Measurements from ENCODE around the gene FREM1.

Gene FREM1

DNA sequence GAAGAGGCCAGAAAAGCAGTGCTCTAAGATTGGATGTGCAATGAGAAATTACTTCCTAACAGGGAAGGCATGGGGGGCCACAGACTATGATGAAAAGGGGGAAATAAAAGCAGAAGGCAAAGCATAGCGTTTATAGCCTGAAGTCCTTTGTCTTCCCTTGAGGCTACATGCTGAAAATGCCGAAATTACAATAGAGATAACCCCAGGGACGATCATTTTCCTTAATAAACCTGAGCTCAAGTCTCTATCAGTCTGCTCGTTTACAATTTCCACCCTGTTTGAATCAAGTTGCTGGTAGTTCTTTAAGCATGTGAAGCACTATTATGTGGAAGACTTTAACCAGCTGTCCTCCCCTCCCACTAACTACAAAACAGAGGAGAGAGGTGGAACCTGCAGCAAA, 60.4 kb downstream of the FREM1 start:
- TF ChIP-seq, protein P1, sequence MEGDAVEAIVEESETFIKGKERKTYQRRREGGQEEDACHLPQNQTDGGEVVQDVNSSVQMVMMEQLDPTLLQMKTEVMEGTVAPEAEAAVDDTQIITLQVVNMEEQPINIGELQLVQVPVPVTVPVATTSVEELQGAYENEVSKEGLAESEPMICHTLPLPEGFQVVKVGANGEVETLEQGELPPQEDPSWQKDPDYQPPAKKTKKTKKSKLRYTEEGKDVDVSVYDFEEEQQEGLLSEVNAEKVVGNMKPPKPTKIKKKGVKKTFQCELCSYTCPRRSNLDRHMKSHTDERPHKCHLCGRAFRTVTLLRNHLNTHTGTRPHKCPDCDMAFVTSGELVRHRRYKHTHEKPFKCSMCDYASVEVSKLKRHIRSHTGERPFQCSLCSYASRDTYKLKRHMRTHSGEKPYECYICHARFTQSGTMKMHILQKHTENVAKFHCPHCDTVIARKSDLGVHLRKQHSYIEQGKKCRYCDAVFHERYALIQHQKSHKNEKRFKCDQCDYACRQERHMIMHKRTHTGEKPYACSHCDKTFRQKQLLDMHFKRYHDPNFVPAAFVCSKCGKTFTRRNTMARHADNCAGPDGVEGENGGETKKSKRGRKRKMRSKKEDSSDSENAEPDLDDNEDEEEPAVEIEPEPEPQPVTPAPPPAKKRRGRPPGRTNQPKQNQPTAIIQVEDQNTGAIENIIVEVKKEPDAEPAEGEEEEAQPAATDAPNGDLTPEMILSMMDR (IDR thresholded peaks at IDR 0.05), result no peak
- no peak for TF ChIP-seq ZFX (IDR thresholded peaks at IDR 0.05; ENCODE audit: borderline replicate concordance)

DNA sequence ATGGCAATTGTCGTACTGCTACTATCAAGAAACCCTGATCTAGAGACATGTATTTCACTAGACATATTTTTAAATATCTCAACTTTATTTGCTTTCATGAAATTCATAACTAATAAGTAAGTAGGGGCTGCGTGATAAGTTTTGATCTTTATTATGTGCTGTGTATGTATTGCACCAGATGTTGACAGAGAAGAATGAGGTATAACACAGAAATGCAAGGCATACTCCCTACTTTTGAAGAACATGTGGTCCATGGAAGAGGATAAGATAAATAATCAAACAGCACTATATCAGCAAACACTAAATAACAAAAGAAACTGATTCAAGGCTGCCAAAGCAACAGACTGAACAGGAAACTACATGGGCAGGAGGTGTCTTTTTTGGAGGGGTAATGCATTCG, 60.9 kb downstream of the FREM1 start:
- no peak overlapping the region for H3K27ac ChIP-seq
- TF ChIP-seq, protein P1 (IDR thresholded peaks at IDR 0.05), result no peak
- TF ChIP-seq ZFX (IDR thresholded peaks at IDR 0.05; ENCODE audit: borderline replicate concordance), result no peak

More for the DNA sequence above, 60.4 kb downstream of the FREM1 start:
- H3K27ac ChIP-seq, result no peak overlapping the region

DNA sequence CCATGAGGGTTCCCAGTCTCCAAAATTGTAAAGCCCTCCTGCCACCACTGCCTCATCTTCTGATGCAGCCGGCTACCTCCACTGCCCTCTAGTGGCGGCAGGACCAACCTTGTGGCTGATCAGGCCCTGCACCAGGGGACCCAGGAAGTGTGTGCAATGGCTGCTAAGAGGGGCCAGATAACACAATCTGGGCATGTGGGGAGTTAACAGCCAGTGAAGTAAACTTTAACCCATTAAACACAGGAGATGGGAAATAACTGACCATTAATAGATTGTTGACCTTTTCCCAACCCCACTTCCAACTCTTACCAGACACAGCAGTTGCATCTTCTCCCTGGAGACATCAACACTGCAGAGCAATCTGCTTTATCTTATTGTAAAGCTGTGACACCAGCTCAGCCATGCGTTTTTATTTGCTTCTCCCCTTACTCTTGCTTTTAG, 63.3 kb downstream of the FREM1 start:
- no peak overlapping the region for H3K27ac ChIP-seq
- TF ChIP-seq ZFX (IDR thresholded peaks at IDR 0.05; ENCODE audit: borderline replicate concordance), result no peak
- TF ChIP-seq, protein P1 (IDR thresholded peaks at IDR 0.05), result peak; percentile 96

DNA sequence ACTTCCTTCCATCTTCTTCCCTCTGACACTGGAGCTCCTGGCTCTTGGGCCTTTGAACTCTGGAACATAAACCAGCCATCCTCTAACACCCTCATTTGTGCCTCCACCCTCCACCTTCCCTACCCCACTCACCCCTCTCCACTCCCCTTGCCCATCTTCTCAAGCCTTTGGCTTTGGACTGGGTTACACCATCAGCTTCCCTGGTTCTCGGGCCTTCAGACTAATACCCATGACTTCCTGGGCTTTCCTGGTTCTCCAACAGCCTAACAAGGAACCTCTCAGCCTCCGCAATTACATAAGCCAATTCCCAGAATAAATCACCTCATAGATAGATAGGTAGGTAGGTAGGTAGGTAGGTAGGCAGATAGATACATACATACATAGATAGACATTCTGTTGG, 67.1 kb downstream of the FREM1 start:
- H3K27ac ChIP-seq, result no peak overlapping the region
- no peak for TF ChIP-seq ZFX (IDR thresholded peaks at IDR 0.05; ENCODE audit: borderline replicate concordance)
- TF ChIP-seq, protein P1 (IDR thresholded peaks at IDR 0.05), result no peak

DNA sequence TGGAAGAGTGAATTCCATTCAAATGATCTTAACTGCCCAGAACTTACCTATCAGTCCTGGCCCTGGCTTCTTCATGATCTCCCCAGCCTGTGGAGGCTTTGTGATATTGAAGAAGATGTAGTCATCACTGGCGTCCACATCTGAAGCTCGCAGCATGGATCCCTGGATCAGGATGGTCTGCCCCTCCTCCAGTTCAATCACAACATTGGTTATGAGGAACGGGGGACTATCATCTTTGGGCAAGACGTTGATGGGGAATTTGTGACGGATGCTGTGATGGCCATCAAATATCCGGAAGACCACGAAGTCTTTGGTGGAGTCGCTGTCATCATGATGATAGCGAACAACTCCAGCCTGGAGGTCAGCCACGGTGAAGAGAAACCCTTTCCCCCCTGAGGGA, 68.0 kb downstream of the FREM1 start:
- no peak overlapping the region for H3K27ac ChIP-seq
- TF ChIP-seq, protein P1 (IDR thresholded peaks at IDR 0.05), result no peak
- TF ChIP-seq ZFX (IDR thresholded peaks at IDR 0.05; ENCODE audit: borderline replicate concordance), result no peak

DNA sequence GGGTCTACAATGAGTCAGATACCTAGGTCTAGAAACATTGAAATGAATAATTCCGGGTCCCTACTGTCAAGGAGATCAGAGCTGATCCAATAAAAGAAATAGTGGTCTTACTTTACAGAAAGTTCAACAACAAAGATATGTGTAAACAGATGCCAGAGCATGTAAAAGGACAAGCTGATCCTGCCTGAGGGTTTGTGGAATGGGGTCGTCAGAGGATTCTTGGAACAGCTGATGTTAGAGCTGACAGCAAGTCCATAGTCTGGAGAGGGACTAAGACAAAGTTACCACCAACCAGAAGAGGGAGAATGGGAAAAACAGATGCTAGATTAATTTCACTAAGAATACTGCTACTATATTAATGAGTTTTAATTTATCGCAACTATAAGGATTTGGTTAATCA, 71.5 kb downstream of the FREM1 start:
- H3K27ac ChIP-seq, result peak overlapping the region; percentile 52
- TF ChIP-seq, protein P1 (IDR thresholded peaks at IDR 0.05), result no peak

DNA sequence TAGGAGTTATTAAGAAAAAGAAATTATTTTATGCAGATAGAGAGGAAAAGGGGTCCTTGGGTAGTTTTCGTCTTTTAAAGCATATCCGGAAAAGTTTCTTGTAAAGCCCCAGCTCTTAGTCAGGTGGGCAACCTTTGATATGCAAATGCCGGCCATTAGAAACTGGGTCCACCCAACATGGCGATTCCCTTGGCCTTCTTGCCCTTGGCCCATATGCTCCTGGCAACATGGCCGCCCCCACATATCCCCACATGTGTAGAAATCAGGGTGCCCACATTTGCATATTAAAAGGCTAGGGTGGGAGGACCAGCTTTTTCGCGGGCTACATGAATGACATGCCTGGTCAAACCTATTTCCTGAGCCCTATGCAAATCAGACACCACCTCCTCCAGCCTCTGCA, 73.3 kb downstream of the FREM1 start:
- no peak overlapping the region for H3K27ac ChIP-seq
- no peak for TF ChIP-seq ZFX (IDR thresholded peaks at IDR 0.05; ENCODE audit: borderline replicate concordance)
- TF ChIP-seq, protein P1 (IDR thresholded peaks at IDR 0.05), result no peak

All from 22Rv1 (cell line).